WERI-Rb-1 (cell line): Measurements from ENCODE around the gene CNBD2.

Experiments used
- DNase-seq: peaks from one replicate; pipeline ENCODE4 v3.0.0-alpha.2; 2020
- H3K27ac ChIP-seq: fragments of 250-450 bp; sonication (Bioruptor Pico); 2 replicates; pipeline ENCODE4 v1.5.1; 2020; ENCODE audit warnings: mild to moderate bottlenecking, moderate library complexity
- H3K27me3 ChIP-seq: fragments of 250-450 bp; sonication (Bioruptor Pico); 2 replicates; pipeline ENCODE4 v1.5.1; 2021; ENCODE audit warnings: mild to moderate bottlenecking, low read depth, moderate library complexity; ENCODE audit not compliant: insufficient read depth, severe bottlenecking
- H3K36me3 ChIP-seq: fragments of 250-450 bp; sonication (Bioruptor Pico); 2 replicates; pipeline ENCODE4 v1.5.1; 2020; ENCODE audit warnings: mild to moderate bottlenecking, moderate library complexity
- H3K4me3 ChIP-seq: 2 replicates; pipeline ENCODE4 v1.5.1; 2011; ENCODE audit warnings: low read depth, mild to moderate bottlenecking, control low read depth, low read length
- H3K9me3 ChIP-seq: fragments of 250-450 bp; sonication (Bioruptor Pico); 2 replicates; pipeline ENCODE4 v1.5.1; 2021; ENCODE audit warnings: mild to moderate bottlenecking, moderate library complexity; ENCODE audit not compliant: severe bottlenecking
- TF ChIP-seq, protein P1 (sequence below): IDR thresholded peaks from 2 replicates; pipeline ENCODE4 v1.5.1; 2011; ENCODE audit warnings: low read depth, mild to moderate bottlenecking, control low read depth, inconsistent platforms, low read length

CNBD2 gene

DNA sequence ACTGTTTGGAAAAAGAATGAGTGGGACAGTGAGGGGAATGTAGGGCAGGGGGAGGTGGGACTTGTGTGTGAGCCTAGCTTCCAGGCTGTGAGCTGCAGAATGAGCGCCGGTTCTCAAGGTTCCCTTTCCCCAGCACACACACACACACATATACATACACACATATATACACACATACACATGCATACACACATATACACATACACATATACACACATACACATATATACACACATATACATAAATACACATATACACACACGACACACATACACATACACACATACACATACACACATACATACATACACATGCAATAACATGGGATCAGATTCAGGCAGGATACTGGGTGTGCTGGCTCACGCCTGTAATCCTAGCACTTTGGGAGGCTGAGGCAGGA is 66.5 kb downstream of the CNBD2 start:
- no peaks in the 10 kb centered on the region for H3K27me3 ChIP-seq
- no peaks in the 10 kb centered on the region for H3K36me3 ChIP-seq
- H3K27ac ChIP-seq = no peak overlapping the region
- TF ChIP-seq, protein P1, sequence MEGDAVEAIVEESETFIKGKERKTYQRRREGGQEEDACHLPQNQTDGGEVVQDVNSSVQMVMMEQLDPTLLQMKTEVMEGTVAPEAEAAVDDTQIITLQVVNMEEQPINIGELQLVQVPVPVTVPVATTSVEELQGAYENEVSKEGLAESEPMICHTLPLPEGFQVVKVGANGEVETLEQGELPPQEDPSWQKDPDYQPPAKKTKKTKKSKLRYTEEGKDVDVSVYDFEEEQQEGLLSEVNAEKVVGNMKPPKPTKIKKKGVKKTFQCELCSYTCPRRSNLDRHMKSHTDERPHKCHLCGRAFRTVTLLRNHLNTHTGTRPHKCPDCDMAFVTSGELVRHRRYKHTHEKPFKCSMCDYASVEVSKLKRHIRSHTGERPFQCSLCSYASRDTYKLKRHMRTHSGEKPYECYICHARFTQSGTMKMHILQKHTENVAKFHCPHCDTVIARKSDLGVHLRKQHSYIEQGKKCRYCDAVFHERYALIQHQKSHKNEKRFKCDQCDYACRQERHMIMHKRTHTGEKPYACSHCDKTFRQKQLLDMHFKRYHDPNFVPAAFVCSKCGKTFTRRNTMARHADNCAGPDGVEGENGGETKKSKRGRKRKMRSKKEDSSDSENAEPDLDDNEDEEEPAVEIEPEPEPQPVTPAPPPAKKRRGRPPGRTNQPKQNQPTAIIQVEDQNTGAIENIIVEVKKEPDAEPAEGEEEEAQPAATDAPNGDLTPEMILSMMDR = no peak
- H3K4me3 ChIP-seq = no peak overlapping the region
- no peaks in the 10 kb centered on the region for H3K9me3 ChIP-seq
- no peak for DNase-seq

DNA sequence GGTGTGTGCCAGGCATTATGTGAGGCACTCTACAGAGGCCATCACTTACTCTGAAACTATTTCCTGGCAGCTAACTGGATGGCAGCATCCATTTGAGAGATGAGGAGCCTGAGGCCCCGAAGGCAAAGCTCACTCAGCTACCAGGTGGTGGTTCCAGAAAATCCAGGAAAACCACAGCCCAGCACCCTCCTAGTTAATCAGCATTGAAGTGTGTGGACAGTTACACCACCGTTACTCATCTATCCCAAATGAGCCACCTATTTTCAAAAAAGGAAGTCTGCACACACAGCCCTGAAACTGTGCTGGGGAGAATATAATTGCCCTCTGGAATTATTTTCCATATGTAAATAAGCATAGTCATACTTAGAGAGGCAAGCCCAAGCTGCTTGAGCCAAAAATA is 67.4 kb downstream of the CNBD2 start:
- no peaks in the 10 kb centered on the region for H3K9me3 ChIP-seq
- H3K27ac ChIP-seq = no peak overlapping the region
- no peaks in the 10 kb centered on the region for H3K36me3 ChIP-seq
- no peak for DNase-seq
- no peaks in the 10 kb centered on the region for H3K27me3 ChIP-seq
- H3K4me3 ChIP-seq = no peak overlapping the region
- TF ChIP-seq, protein P1 = no peak

DNA sequence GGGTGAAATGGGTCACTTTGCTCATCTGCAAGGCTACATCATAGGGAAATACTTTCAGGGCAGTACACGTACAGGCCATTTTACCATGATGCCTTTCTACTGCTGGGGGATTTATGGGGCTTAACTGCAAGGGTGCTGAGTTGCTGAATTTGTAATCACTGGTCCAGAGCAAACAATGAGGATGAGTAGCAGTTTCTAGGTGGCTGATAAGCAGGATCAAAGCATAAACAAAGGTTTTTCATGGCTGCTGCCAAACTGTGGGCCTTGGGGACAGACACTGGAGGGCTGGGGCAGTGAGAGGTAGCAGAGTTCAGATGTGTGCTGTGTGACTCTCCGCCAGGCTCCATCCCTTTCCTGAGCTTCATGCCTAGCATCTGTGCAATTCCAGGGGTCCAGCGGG is 68.3 kb downstream of the CNBD2 start:
- Histone ChIP-seq H3K9me3 (no peaks in the 10 kb centered on the region), H3K27me3 (no peaks in the 10 kb centered on the region), H3K27ac (no peak overlapping the region), H3K36me3 (no peaks in the 10 kb centered on the region), H3K4me3 (no peak overlapping the region)
- TF ChIP-seq, protein P1 = no peak
- no peak for DNase-seq

DNA sequence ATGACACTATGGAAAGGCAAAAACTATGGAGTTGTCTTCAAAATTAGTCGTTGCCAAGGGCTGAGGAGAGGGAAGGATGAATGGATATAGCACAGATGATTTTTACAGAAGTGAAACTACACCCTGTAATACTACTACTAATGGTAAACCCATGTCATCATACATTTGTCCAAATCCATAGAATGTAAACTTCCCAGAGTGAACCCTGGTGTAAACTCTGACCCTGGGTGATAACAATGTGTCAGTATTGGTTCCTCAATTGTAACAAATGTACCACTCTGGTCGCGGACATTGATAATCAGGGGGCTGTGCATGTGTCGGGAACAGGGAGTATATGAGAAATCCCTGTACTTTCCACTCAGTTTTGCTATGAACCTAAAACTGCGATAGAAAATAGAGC is 72.2 kb downstream of the CNBD2 start:
- no peak overlapping the region for H3K27ac ChIP-seq
- TF ChIP-seq, protein P1 = no peak
- H3K4me3 ChIP-seq = no peak overlapping the region
- H3K27me3 ChIP-seq = no peaks in the 10 kb centered on the region
- H3K9me3 ChIP-seq = no peaks in the 10 kb centered on the region
- no peaks in the 10 kb centered on the region; the same call in 1 of the 2 replicates for H3K36me3 ChIP-seq
- no peak for DNase-seq

DNA sequence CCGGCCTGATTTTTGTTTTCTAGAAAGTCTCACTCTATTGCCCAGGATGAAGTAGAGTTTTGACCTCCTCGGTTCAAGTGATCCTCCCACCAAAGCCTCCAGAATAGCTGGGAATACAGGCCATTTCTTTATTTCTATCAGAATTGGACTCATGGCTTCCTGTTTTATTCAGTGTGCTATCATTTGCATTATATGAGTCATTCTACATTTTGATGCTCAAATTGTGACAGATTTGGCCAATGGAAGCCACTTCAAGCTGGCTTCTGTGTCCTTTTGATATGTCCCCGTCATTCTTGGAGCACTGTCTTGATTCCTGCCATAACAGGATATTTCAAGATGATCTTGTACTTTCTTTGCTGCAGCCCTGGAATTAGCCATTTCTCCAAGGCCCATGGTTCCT is 75.1 kb downstream of the CNBD2 start:
- H3K9me3 ChIP-seq = no peaks in the 10 kb centered on the region
- TF ChIP-seq, protein P1 = no peak
- no peak overlapping the region for H3K4me3 ChIP-seq
- peaks cover 5% of the 10 kb centered on the region for H3K36me3 ChIP-seq
- no peak for DNase-seq
- no peak overlapping the region for H3K27ac ChIP-seq
- no peaks in the 10 kb centered on the region for H3K27me3 ChIP-seq

DNA sequence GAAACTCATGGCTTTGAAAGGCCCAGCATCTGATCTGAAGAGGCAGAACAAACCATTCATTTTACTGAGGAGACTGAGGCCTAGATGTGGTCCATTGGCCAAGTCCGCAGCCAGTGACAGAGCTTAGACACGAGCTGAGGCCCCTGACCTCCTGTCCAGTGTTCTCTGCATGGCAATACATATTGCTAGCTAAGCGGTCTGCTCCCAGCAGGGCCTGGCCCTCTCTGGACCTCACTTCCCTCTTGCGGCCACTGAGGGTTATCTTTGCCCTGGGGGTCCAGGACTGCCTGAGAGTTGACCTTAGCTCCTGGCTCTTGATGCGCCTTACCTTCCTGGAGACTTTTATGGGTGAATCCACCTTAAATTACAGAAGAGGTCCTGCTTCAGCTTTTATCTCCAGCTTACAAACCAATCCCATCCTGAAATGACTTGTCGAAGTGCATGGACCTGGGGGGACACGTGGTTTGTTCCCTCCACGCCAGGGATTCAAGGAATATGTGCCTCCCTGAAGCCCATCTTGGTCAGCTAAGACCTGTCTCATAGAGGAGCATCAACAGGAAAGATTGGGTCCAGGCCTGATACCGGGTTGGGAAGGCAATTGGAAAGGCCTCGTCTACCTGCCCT is 75.6 kb downstream of the CNBD2 start:
- no peak overlapping the region for H3K27ac ChIP-seq
- TF ChIP-seq, protein P1 = no peak

More for the DNA sequence above, 75.6 kb downstream of the CNBD2 start:
- H3K9me3 ChIP-seq = no peaks in the 10 kb centered on the region
- no peak for DNase-seq
- H3K27me3 ChIP-seq = no peaks in the 10 kb centered on the region
- peaks cover 5% of the 10 kb centered on the region for H3K36me3 ChIP-seq
- no peak overlapping the region for H3K4me3 ChIP-seq
